Right atrium auricular region (tissue), 2 donors: ENCODE results near the gene RAB40B. TPM values are rescaled to one million over a fixed set of nuclear protein-coding genes. Genes with fewer than 3 reads are reported as not detected.

Experiments
- DNase-seq: peaks from one replicate; pipeline ENCODE4 v3.0.0-alpha.2; 2019; ENCODE audit warnings: low spot score
- H3K27ac ChIP-seq, 2 donors: fragments of 200-600 bp; sonication (generic); 1 replicate in 1 of 2; 2 replicates in 1 of 2; pipeline ENCODE4 v1.5.1; 2016 to 2019
- H3K27me3 ChIP-seq, 2 donors: fragments of 200-600 bp; sonication (generic); one replicate each; pipeline versions ENCODE4 v1.5.1 to v1.6.0; 2017 to 2019
- H3K36me3 ChIP-seq: fragments of 200-600 bp; sonication (generic); one replicate; pipeline ENCODE4 v1.5.1; 2016
- H3K4me1 ChIP-seq, 2 donors: fragments of 200-600 bp; sonication (generic); one replicate each; pipeline versions ENCODE4 v1.5.1 to v1.6.0; 2017 to 2019
- H3K4me3 ChIP-seq, 2 donors: fragments of 200-600 bp; sonication (generic); 1 replicate in 1 of 2; 2 replicates in 1 of 2; pipeline ENCODE4 v1.5.1; 2017 to 2019; ENCODE audit warnings: mild to moderate bottlenecking in 1 of 2, moderate library complexity in 1 of 2
- H3K9me3 ChIP-seq, 2 donors: fragments of 200-600 bp; sonication (generic); one replicate each; pipeline ENCODE4 v1.5.1; 2019
- total RNA-seq, 2 donors: library from RNA; depleted of rRNA; stranded (reverse); fragments of >200 nt; gene quantifications; one replicate each; pipeline ENCODE4 v1.1.0, GENCODE V29; 2016
- TF ChIP-seq, protein P1 (sequence below), 2 donors: fragments of 200-600 bp; sonication (generic); IDR thresholded peaks; one replicate each; pipeline ENCODE4 v1.5.1; 2019; ENCODE audit warnings: antibody characterized with exemption in 2 of 2

The RAB40B gene
- total RNA-seq, 2 donors from 2014 or later, result 10.2 to 20.8 TPM

- no peaks in the 10 kb centered on the region for H3K36me3 ChIP-seq
- no peak overlapping the region for H3K4me3 ChIP-seq
- H3K4me1 ChIP-seq, result peaks cover 0 to 21% of the 10 kb centered on the region in 2 donors
- no peak for DNase-seq
- H3K9me3 ChIP-seq, result no peaks in the 10 kb centered on the region
- TF ChIP-seq, protein P1, sequence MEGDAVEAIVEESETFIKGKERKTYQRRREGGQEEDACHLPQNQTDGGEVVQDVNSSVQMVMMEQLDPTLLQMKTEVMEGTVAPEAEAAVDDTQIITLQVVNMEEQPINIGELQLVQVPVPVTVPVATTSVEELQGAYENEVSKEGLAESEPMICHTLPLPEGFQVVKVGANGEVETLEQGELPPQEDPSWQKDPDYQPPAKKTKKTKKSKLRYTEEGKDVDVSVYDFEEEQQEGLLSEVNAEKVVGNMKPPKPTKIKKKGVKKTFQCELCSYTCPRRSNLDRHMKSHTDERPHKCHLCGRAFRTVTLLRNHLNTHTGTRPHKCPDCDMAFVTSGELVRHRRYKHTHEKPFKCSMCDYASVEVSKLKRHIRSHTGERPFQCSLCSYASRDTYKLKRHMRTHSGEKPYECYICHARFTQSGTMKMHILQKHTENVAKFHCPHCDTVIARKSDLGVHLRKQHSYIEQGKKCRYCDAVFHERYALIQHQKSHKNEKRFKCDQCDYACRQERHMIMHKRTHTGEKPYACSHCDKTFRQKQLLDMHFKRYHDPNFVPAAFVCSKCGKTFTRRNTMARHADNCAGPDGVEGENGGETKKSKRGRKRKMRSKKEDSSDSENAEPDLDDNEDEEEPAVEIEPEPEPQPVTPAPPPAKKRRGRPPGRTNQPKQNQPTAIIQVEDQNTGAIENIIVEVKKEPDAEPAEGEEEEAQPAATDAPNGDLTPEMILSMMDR (IDR thresholded peaks at IDR 0.05), result no peak
- H3K27me3 ChIP-seq, result no peaks in the 10 kb centered on the region
- peak overlapping the region in 1 of 2 donors; percentile 84 for H3K27ac ChIP-seq
Measured at GRCh38 chr17:82649501-82650261, 48.8 kb downstream of the RAB40B start.

- no peaks in the 10 kb centered on the region for H3K9me3 ChIP-seq
- H3K27me3 ChIP-seq, result no peaks in the 10 kb centered on the region
- TF ChIP-seq, protein P1 (IDR thresholded peaks at IDR 0.05), result no peak
- H3K27ac ChIP-seq, result peak overlapping the region; percentile 48 to 84
- peaks cover 6% of the 10 kb centered on the region for H3K36me3 ChIP-seq
- peak; percentile 68 for DNase-seq
- H3K4me1 ChIP-seq, result peaks cover 0 to 21% of the 10 kb centered on the region in 2 donors
- H3K4me3 ChIP-seq, result peak overlapping the region; percentile 25 to 99
Measured at GRCh38 chr17:82648742-82649331, 49.7 kb downstream of the RAB40B start.

DNA sequence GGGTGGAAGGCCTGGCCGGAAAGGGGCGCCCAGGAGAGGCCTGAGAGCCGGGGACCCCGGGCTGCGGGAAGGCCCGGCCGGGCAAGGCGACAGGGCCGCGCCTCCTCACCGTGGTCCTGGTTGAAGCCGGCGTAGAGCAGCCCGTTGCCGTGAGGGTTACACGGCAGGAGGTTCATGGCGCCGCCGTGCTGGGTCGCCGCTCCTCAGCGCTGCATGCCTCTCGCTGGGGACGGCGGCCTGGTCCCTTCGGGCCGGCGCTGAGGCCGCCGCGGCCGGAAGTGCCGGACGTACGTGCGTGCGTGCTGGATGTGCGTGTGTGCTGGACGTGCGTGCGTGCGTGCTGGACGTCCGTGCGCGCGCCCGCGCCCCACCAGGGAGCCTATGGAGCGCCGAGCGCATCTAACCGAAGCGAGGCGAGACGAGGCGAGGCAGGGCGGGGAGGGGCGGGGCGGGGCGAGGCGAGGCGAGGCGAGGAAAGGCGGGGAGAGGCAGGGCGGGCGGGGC is 50.3 kb downstream of the RAB40B start, which contains the start of gene WDR45B:
TSS of gene WDR45B (minus strand) at position 280 of the 504 bp plus-strand sequence. CDS start at position 176, 104 bp downstream.
- DNase-seq, result peak; percentile 95
- TF ChIP-seq, protein P1 (IDR thresholded peaks at IDR 0.05), result no peak
- H3K36me3 ChIP-seq, result peaks cover 12% of the 10 kb centered on the region
- H3K9me3 ChIP-seq, result no peaks in the 10 kb centered on the region
- no peaks in the 10 kb centered on the region for H3K27me3 ChIP-seq
- peak within 1 kb of the TSS; percentile 99 to 100 for H3K27ac ChIP-seq
- H3K4me1 ChIP-seq, result peaks cover 0 to 21% of the 10 kb centered on the region in 2 donors
- peak within 1 kb of the TSS; percentile 99 to 100 for H3K4me3 ChIP-seq

- peak overlapping the region; percentile 99 to 100 for H3K27ac ChIP-seq
- no peaks in the 10 kb centered on the region for H3K27me3 ChIP-seq
- H3K4me1 ChIP-seq, result peaks cover 0 to 21% of the 10 kb centered on the region in 2 donors
- H3K9me3 ChIP-seq, result no peaks in the 10 kb centered on the region
- peak overlapping the region; percentile 99 to 100 for H3K4me3 ChIP-seq
- TF ChIP-seq, protein P1 (IDR thresholded peaks at IDR 0.05), result peak in 1 of 2 donors; percentile 8
- no peak for DNase-seq
- peaks cover 17% of the 10 kb centered on the region for H3K36me3 ChIP-seq
Measured at GRCh38 chr17:82647593-82648164, 50.8 kb downstream of the RAB40B start.

DNA sequence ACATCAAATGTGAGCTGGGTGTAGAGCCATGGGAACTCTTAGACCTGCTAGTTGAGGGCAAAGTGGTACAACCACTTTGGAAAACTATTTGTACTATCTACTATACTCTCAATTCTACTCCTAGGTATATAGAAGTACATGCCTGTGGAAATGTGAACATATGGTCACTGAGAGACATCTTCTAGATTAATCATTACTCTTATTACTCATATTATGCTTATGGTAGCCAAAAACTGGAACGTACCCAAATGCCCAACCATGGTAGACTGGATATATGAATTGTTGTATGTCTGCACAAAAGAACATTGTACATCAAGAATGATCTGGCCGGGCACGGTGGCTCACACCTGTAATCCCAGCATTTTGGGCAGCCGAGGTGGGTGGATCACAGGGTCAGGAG is 53.0 kb downstream of the RAB40B start:
- no peak overlapping the region for H3K4me3 ChIP-seq
- H3K36me3 ChIP-seq, result peaks cover 38% of the 10 kb centered on the region
- H3K4me1 ChIP-seq, result peaks cover 0 to 21% of the 10 kb centered on the region in 2 donors
- TF ChIP-seq, protein P1 (IDR thresholded peaks at IDR 0.05), result no peak
- DNase-seq, result no peak
- no peak overlapping the region for H3K27ac ChIP-seq
- no peaks in the 10 kb centered on the region for H3K27me3 ChIP-seq
- H3K9me3 ChIP-seq, result no peaks in the 10 kb centered on the region
